Body of pancreas (tissue), 4 donors: ENCODE data around the gene SETBP1.

Experiments
- POLR2A ChIP-seq, 3 donors: fragments of 450-650 bp; IDR thresholded peaks; one replicate each; pipeline ENCODE4 v1.6.1; 2016; ENCODE audit warnings: antibody characterized with exemption in 3 of 3, mild to moderate bottlenecking in 2 of 3
- TF ChIP-seq, protein P1 (sequence below), 7 experiments: fragments of 450-650 bp in 4 of 7; fragments of 200-600 bp in 3 of 7; sonication (generic) in 3 of 7; IDR thresholded peaks; one replicate each; pipeline ENCODE4 v1.5.1; 2016 to 2019; ENCODE audit warnings: antibody characterized with exemption in 7 of 7

DNA sequence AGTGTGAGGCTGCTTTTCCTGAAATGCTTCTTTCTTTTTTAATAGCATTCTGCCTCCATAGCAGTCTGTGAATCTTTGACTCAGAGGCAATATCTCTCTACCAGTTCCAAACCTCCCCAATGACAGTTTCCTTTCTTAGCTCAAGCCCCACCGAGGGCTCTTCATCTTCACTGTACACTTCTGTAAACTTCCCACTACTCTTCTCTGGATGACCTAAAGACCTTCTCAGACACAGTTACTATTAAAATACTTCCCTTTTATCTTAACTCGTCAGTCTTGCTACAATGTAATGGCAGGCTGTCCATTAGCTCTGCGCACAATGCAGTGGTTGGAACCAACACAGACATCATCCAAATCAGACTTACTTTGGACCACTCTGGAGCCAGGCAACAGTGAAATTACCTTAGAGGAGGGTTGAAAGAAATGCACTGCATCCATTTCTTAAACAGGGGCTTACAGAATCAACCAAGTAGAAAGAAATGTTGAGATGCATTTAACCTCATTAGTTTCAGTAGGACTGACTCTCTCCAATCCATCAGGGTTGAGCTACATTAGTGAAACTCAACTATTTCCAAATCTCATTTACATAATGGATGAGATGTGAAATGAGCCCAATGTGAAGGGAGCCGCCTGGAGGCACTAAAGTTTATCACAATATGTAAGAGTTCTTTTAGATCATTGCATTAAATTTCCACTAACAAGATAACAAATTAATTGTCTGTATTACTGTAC lies 343.8 kb downstream of the SETBP1 start:
- no peak for TF ChIP-seq POLR2A (IDR thresholded peaks at IDR 0.05)
- TF ChIP-seq, protein P1, sequence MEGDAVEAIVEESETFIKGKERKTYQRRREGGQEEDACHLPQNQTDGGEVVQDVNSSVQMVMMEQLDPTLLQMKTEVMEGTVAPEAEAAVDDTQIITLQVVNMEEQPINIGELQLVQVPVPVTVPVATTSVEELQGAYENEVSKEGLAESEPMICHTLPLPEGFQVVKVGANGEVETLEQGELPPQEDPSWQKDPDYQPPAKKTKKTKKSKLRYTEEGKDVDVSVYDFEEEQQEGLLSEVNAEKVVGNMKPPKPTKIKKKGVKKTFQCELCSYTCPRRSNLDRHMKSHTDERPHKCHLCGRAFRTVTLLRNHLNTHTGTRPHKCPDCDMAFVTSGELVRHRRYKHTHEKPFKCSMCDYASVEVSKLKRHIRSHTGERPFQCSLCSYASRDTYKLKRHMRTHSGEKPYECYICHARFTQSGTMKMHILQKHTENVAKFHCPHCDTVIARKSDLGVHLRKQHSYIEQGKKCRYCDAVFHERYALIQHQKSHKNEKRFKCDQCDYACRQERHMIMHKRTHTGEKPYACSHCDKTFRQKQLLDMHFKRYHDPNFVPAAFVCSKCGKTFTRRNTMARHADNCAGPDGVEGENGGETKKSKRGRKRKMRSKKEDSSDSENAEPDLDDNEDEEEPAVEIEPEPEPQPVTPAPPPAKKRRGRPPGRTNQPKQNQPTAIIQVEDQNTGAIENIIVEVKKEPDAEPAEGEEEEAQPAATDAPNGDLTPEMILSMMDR (IDR thresholded peaks at IDR 0.05) = no peak
